ENCODE results near the gene SATB2. TPM values are rescaled to one million over a fixed set of nuclear protein-coding genes. Genes with fewer than 3 reads are reported as not detected.

SATB2 gene
- total RNA-seq, 1 experiment from 2014 or later = 7.8 TPM

DNA sequence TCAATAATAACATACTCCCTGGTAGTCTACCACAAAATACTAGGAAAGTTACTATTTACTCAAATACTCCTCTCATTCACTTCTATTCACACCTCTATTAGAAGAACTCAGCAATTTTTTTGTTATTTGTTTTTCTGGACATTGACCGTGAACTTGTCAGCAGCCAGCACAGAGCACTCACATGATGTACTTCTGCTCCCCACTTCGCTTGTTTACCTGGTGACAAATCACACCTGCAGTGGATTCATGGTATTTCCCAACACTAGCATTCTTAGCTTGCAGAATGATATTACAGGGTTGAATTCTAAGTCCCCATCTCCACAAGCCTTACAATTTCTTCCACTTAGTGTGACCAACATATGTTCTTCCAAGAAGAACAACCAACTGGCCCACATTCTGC is 238.2 kb downstream of the SATB2 start:
- BruUV-seq (replicated peaks) = no TSS peak
- Histone ChIP-seq H3K9me3 (ENCODE audit: insufficient read depth, low read depth) (0 out of 2 replicates have a peak, but pooled peaks cover 5% of the 10 kb centered on the region), H3K4me1 (replicated peaks; ENCODE audit: insufficient read depth) (peaks cover 7% of the 10 kb centered on the region), H3K27me3 (ENCODE audit: insufficient read depth, low read depth) (no peaks in the 10 kb centered on the region), H3K36me3 (ENCODE audit: low read depth) (no peaks in the 10 kb centered on the region), H3F3A (ENCODE audit: insufficient read depth, low read depth) (no peaks in the 10 kb centered on the region), H4K20me1 (ENCODE audit: insufficient read depth) (no peaks in the 10 kb centered on the region), H3K4me3 (no peak overlapping the region), H2AFZ (no peak overlapping the region), H3K79me2 (ENCODE audit: low read depth) (no peaks in the 10 kb centered on the region), H3K4me2 (no peak overlapping the region), H3K9me2 (ENCODE audit: insufficient read depth) (no peaks in the 10 kb centered on the region), H3K27ac (no peak overlapping the region)
- ChIA-PET POLR2A (ENCODE audit: unreplicated experiment) (no interaction called here), CTCF (no interaction called here)
- DNase-seq = no peak
- intact Hi-C loops (cut with micrococcal nuclease; ENCODE audit: unreplicated experiment) = no loop called here
- TF ChIP-seq CTCF (conservative IDR thresholded peaks at IDR 0.05) = no peak
- no peak for TF ChIP-seq EZH2 (IDR thresholded peaks at IDR 0.05; ENCODE audit: low read depth)
